Lower leg skin (tissue), 3 donors: ENCODE results near the gene LY6G6F.

ENCODE experiments used
- CTCF ChIP-seq, 3 donors: fragments of 450-650 bp; IDR thresholded peaks; one replicate each; pipeline ENCODE4 v1.5.1; 2016; ENCODE audit warnings: antibody characterized with exemption in 3 of 3, mild to moderate bottlenecking in 3 of 3, moderate library complexity in 2 of 3
- POLR2A ChIP-seq, 2 donors: fragments of 450-650 bp; IDR thresholded peaks; one replicate each; pipeline ENCODE4 v1.6.1; 2016 to 2017; ENCODE audit warnings: antibody characterized with exemption in 2 of 2, mild to moderate bottlenecking in 1 of 2, moderate library complexity in 1 of 2

DNA sequence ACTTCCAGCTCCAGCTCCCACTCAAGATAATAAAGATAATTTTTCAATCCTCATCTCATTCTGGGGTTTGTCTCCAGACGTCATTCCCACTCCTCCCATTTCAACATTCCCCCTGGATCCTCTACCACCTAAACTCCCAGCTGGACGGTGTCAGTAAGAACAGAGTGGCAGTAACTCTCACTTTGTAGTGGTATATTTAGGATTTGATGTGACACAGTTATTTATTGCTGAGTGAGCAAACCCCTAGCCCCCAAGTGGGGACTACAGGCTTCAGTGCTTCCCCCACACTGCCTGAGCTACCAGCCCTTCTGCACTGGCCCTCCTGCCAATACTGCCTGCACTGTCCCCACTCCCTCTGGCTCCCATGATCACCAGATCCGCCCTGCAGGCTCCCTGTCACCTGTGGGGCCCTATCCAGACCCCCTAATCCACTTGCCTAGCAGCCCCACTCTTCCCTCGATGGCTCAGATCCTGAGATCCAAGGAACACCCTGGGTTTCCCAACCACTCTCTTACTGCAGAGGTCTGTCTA is 48.4 kb upstream of the LY6G6F start:
- TF ChIP-seq CTCF (IDR thresholded peaks at IDR 0.05) (no peak), POLR2A (IDR thresholded peaks at IDR 0.05) (no peak)
